HuH-7.5 (cell line): ENCODE results near the gene LTBR.
A peak's percentile ranks its signal among the peaks of the same experiment; 100 is the strongest.

ENCODE experiments used
- DNase-seq: peaks from one replicate; pipeline ENCODE4 v3.0.0; 2011; ENCODE audit warnings: low spot score

LTBR gene

DNA sequence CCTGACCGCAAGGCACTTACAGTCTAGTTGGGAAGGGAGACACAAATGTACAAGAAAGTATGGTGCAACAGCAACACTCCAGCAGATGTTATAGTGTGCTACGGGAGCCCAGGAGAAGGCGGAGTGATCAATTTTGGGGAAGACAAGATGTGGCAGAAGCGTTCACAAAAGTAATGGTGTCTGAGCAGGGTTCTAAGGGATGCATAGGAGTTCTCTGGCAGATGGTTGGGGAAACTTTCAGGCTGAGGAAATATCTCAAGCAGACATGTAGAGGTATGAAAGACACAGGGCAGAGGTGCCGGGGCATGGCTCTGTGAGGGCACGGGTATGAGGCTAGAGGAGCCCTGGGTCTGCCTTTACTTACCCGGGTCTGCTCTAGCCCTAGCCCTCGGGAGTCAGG lies 37.0 kb upstream of the LTBR start:
- DNase-seq, result no peak

- no peak for DNase-seq
Measured at GRCh38 chr12:6347367-6348338, 36.3 kb upstream of the LTBR start.

DNA sequence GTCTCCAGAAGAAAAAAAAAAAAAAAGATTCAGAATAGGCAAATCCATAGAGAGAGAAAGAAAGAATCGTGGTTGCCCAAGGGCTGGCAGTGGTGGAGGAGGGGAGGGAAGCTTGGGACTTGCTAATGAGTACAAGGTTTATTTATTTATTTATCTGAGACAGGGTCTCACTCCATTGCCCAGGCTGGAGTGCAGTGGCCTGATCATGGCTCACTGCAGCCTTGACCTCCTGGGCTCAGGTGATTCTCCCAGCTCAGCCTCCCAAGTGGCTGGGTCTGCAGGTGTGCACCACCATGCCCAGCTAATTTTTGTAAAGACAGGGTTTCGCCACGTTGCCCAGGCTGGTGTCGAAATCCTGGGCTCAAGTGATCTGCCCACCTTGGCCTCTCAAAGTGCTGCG lies 32.3 kb upstream of the LTBR start:
- no peak for DNase-seq

DNA sequence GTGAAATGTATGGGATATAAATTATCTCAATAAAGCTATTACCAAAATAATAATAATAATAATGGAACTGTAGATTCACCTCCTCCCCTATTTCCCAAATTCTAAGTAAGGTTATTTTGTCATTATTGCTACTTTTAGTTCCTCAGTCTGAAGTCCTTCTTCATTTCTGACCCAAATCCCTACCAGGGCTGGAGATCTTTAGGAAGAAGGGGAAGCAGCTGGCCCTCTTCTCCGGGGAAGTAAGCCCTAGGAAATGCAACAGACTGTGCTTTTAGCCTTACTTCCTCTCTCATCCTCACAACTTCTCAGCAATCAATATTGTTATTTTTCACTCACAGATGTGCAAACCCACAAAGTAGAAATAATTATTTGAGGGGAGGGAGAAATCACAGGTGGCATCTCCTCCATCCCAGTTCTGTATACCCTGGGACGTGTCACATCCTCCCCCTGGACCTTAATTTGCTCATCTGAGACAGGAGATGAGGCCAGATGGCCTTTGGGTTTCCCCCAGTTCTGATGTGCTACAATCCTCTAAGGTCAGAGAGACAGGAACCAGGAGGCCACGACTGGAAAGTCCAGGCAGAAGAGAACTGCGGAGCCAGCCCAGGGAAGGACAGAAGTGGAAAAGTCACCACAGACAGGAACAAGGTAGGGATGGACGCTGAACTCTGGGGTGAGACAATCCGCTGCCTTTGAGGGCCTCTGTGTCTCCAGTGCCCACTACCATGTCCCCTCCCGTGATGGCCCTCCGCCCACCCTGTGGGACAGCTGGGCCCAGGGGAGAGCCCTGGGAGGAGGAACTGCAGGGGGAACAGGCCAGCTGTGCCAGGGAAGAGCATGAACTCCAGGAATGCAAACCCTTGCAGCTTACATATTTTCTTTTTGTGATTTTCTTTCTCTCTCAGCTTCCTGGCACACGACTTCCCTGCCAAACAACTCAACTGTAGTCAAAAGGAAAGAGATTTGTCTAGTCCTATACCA lies 31.5 kb upstream of the LTBR start:
- no peak for DNase-seq

GRCh38 chr12:6354495-6355393 lies 29.2 kb upstream of the LTBR start:
- DNase-seq, result no peak

DNA sequence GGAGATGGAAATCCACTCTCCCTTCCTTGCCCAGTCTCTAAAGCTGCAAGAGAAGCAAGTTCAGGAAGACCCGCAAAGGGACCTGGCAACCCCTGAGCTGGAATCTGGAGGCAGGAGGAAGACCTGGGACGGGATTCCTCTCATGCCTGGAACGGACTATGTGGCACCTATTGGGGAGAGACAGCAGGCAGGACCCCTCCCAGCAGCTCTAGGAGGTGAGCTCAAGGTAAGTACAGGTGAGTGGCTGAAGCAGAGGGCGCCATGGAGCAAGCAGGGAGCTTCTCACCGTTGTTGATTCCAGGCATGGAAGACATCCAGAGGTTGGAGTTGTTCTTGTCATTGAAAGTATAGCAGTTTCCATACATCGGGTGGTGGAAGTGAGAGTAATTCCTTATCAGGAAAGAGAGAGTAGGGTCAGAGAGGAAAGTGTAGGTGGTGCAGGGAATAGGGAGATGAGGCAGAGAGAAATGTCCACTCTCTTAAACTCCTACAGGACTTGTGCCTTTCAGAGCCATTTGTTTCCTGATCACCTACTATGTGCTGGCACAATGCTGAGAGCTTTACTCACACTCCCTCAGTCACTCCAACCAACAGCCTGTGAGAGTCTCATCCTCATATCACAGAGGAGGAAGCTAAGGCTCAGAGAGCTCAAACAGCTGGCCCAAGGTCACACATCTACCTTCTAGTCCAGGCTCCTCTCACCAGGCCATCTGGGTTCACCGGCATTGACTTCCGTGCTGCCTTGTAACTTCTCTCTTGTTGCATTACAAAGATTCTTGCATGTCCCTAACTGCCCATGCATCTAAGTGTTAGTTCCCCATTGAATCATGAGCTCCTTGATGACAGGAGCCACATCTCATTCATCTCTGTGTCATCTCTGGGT lies 28.2 kb upstream of the LTBR start:
- no peak for DNase-seq

GRCh38 chr12:6356374-6356820 lies 27.6 kb upstream of the LTBR start:
- DNase-seq, result no peak

DNA sequence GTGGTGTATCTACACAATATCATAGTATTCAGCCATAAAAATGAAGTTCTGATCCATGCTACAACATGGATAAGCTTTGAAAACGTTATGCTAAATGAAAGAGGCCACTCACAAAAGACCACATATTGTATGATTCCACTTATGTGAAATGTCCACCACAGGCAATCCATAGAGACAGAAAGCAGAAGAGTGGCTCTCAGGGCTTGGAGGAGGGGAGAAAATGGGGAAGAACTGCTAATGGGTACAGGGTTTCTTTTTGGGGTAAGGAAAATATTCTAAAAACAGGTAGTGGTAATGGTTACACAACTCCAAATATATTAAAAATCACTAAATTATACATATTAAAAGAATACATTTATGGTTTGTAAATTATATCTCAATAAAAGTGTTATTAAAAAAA lies 25.1 kb upstream of the LTBR start:
- DNase-seq, result no peak

DNA sequence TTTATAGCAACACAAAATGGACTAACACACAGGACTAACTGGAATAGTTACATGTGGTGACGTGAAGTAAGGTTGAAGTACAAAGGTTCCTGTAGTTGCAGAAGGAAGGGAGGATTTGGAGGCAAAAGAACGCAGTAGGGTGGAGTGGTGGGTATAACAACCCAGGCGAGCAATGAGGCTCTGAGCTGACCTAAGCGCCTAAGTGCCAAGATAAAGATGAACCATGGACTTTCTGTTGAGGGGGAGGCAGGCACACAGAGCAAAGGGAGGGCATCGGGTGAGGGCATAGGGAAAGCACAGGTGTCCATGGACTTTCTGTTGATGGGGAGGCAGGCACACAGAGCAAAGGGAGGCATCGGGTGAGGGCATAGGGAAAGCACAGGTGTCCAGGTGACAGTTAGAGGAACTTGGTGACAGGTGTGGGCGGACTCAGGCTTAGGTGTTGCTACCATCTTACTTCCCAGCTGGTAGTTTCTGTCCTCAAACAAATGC lies 23.8 kb upstream of the LTBR start:
- no peak for DNase-seq

DNA sequence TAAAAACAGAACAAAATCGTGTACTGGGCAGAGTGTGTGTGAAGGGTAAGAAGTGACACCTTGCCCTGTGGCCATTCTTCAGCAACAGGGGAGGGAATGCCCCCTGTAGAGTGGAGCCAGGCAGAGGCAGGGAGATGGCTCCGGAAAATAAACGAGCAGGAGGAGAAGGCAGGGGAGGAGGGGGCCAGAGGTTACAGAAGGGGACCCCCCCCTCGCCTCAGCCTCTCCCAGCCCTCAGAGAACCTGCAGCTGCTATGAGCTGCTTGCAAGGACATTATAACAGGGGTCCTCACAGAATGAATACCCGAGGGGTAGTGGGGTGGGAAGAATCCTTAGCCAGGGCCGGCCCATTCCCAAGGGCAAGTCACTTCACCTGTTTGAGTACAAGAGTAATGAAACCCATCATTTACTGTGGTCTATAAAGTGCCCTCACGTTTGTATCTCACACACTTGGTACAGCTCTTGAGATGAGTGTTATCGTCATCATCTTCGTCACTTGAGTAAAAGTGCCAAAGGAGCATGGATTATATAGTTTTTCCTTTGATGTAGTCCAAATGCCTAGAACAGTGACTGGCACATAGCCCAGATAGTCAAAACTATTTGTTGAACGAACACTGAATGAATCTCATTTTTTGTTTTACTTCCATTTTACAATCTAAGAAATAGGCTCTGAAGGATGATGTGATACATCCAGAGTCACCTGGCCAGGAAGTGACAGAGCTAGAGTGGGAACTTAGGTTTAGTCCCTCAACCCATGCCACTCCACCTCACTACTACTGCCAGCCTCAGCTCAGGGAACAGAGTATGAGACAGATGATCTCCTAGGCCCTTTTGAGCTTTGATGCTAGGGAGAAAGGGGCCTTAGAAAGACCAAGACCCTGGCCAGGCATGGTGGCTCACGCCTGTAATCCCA lies 23.1 kb upstream of the LTBR start:
- DNase-seq, result no peak

DNA sequence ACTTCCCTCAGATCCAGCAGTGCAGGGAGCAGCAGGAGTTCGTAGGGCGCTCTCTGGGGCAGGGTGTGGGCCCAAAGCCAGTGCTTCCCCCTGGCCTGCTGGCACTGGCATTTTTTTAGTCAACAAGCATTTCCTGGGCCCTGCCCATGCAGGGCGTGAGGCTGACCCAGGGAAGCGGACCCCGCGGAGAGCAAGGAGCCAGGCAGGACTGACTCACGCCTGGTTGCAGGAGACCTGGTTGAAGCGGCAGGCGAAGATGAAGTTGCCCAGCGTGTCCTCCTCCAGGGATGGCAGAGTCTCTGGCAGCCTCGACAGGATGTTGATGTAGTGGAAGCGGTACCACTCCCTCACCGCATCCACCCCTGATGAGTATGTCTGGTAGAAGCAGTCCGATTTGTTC lies 22.1 kb upstream of the LTBR start:
- DNase-seq, result no peak

GRCh38 chr12:6362403-6362802 lies 21.6 kb upstream of the LTBR start:
- DNase-seq, result no peak

GRCh38 chr12:6363010-6363329 lies 21.0 kb upstream of the LTBR start:
- no peak for DNase-seq

DNA sequence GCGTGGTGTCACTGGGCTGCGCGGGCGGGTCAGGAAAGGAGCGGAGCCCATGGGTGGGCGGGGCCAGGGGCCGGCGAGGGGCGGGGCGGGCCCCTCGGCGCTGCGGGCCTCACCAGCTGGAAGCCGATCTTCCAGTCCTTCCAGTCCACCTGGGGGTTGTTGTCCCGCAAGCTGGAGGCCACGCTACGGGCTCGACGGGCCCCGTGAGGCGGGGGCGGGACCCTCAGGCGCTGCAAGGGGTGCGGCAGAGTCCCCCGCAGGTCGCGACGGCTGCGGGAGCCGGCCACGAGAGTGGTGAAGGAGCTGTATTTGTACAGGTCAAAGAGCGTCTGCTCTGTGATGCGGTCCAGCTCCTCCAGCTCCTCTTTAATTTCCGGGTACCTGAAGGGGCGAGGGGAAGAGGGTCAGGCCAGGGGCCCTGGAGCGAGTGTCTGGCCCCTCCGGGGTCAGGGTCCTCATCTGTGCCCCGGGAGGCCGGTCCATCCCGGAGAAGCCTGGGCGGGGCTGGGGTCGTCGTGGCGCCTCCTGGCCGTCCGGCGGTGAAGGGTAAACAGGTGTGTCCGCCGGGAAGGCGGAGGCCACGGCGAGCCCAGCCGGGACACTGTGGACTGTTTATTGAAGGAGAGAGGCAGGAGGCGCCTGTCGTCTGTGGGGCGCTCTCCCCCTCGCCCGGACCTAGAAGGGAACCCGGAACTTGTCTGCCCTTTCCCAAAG lies 20.5 kb upstream of the LTBR start:
- DNase-seq, result peak; percentile 95

DNA sequence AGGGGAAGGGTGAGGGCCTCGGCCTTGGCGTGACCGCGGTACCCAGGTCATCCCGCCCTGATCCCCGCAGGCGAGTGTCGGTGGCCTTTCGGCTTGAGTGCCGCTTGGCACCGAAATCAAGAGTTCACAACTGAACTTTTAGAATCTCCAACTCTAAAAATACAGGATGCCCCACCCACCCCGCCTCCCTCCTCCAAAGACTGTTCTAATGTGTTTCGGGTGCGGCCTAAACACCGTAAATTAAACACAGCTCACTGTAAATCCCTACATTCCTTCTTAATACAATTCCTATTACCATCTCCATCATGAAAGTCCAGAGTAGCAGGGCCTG lies 20.0 kb upstream of the LTBR start:
- DNase-seq, result no peak

- no peak for DNase-seq
Measured at GRCh38 chr12:6367065-6367968, 16.6 kb upstream of the LTBR start.

DNA sequence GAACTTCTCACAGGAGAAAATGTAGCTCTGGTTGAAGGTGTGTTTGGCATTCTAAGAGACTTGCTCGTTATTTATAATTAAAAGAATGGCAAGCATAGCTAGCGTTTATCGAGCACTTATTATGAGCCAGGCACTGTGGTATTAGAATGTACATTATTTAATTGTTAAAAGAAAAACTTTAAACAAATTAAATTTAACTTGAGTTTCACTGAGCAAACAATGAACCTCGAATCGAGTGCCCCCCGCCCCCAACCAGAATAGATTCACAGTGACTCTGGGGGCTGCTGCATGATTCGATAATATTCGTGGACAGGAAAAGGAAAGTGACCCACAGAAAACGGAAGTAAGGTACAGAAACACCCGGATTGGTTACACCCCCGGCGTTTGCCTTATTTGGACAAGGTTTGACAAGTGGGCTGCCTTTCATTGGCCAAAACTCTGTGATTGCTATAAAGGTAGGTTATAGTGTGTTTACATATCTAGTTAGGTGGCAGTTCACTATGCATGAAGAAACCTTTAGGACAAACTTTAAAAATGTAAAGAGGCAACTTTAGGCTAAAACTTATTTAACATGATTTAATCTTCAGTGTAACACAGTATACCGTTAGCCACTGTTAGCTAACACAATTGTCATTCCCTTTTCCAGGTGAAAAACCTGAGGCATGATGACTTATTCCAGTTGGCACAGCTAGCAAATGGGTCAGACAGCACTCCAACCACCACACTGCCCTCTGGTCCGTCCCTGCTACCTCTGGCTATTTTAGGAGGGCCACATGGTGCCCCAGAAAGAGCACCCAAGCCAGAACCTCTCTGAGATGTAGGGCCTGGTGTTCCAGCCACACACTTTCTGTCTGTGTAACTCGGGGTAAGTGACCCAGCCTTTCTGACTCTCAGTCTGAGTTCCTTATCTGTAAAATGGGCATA lies 15.7 kb upstream of the LTBR start:
- no peak for DNase-seq
